K562 (cell line): ENCODE results near the gene GJB6.

Experiments
- CTCF ChIP-seq, 3 experiments: IDR thresholded peaks in 2 of 3; conservative IDR thresholded peaks in 1 of 3; 2 replicates each; pipeline ENCODE4 v1.5.1; 2011 to 2012; ENCODE audit warnings: low read length in 3 of 3, mild to moderate bottlenecking in 3 of 3, control low read depth in 2 of 3, improper control_type of control experiment in 1 of 3, inconsistent platforms in 1 of 3, low read depth in 1 of 3, mixed read lengths in 1 of 3, moderate library complexity in 1 of 3; ENCODE audit not compliant: insufficient read depth in 2 of 3
- EP300 ChIP-seq: IDR thresholded peaks from 2 replicates; pipeline ENCODE4 v1.6.1; 2012; ENCODE audit warnings: low read length, improper control_type of control experiment
- EZH2 ChIP-seq: IDR thresholded peaks from 2 replicates; pipeline ENCODE4 v1.6.1; 2012; ENCODE audit warnings: low read depth, mild to moderate bottlenecking, inconsistent platforms, low read length, borderline replicate concordance
- HDAC1 ChIP-seq, 2 experiments: fragments of 450-650 bp; IDR thresholded peaks; 2 replicates each; pipeline ENCODE4 v1.6.1; 2016 to 2017; ENCODE audit warnings: inconsistent platforms in 1 of 2, mild to moderate bottlenecking in 1 of 2, moderate library complexity in 1 of 2
- PHF21A ChIP-seq: fragments of 450-650 bp; IDR thresholded peaks from 2 replicates; pipeline ENCODE4 v1.6.1; 2017; ENCODE audit warnings: low read depth, borderline replicate concordance
- TAF1 ChIP-seq: IDR thresholded peaks from 2 replicates; pipeline ENCODE4 v1.6.1; 2011; ENCODE audit warnings: mild to moderate bottlenecking, low read length, moderate library complexity; ENCODE audit not compliant: insufficient read depth, control insufficient read depth, severe bottlenecking; ENCODE audit errors: extremely low read depth
- TEAD4 ChIP-seq, 2 experiments: sonication (generic) in 1 of 2; formaldehyde crosslinking in 1 of 2; IDR thresholded peaks; 2 replicates each; pipeline versions ENCODE4 v1.6.1 to v1.8.0; 2012 to 2022; ENCODE audit warnings: borderline replicate concordance in 1 of 2, inconsistent platforms in 1 of 2, low read length in 1 of 2, mild to moderate bottlenecking in 1 of 2, missing genetic modification reagents in 1 of 2
- ZFX ChIP-seq: sonication (generic); formaldehyde crosslinking; IDR thresholded peaks from 2 replicates; pipeline ENCODE4 v1.8.0; 2022; ENCODE audit warnings: mild to moderate bottlenecking, missing genetic modification reagents, moderate library complexity
- ZNF408 ChIP-seq: fragments of 250-450 bp; sonication (Bioruptor Pico); IDR thresholded peaks from 2 replicates; pipeline ENCODE4 v1.4.0; 2020; ENCODE audit warnings: low read depth, mild to moderate bottlenecking, moderate library complexity

GRCh38 chr13:20182231-20182846, 49.8 kb downstream of the GJB6 start:
- TF ChIP-seq TAF1 (no peak), HDAC1 (IDR thresholded peaks at IDR 0.05) (no peak), PHF21A (no peak), EZH2 (no peak), EP300 (no peak), ZNF408 (CRISPR knock-in tag) (no peak), CTCF (IDR thresholded peaks at IDR 0.05 in 2 of 3, conservative IDR thresholded peaks at IDR 0.05 in 1 of 3; ENCODE audit: insufficient read depth in 2 of 3, low read depth in 1 of 3, low read length in 3 of 3) (peak; percentile 58 to 74 (median 64)), ZFX (no peak), TEAD4 (IDR thresholded peaks at IDR 0.05; ENCODE audit: low read length) (no peak), TEAD4 (CRISPR knock-in tag; IDR thresholded peaks at IDR 0.05; ENCODE audit: borderline replicate concordance) (no peak)
